ENCODE measurements around the gene IQCE. TPM values are rescaled to one million over a fixed set of nuclear protein-coding genes. Genes with fewer than 3 reads are reported as not detected.

The IQCE gene
- total RNA-seq, 1 donor from 2014 or later = 25.7 TPM

DNA sequence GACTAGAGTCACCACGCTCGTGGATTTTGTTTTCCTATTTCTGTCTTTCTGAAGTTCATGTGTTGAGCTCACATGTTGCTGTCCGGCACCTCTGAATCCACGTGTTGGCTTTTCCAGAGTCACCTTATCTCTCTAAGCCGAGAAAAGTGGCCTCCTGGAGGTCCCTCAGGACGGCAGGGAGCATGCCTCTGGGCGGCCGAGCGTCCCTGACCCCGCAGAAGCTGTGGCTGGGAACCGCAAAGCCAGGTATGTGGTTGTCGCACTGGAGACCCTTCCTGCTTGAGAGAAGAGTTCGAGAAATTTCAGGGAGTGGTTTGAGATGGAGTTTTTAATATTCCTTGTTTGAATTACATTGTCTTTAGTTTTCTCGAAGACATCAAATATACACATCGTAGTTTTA is 12.6 kb downstream of the IQCE start:
- Mint-ChIP-seq H3K27me3 (no peaks in the 10 kb centered on the region), H3K4me3 (no peak overlapping the region), H3K36me3 (peaks cover 9% of the 10 kb centered on the region), H3K4me1 (ENCODE audit: unreplicated experiment) (peaks cover 14% of the 10 kb centered on the region), H3K9me3 (no peaks in the 10 kb centered on the region), H3K27ac (no peak overlapping the region)
- no peak for DNase-seq (ENCODE audit: extremely low spot score, unreplicated experiment)
- TF ChIP-seq, protein P1, sequence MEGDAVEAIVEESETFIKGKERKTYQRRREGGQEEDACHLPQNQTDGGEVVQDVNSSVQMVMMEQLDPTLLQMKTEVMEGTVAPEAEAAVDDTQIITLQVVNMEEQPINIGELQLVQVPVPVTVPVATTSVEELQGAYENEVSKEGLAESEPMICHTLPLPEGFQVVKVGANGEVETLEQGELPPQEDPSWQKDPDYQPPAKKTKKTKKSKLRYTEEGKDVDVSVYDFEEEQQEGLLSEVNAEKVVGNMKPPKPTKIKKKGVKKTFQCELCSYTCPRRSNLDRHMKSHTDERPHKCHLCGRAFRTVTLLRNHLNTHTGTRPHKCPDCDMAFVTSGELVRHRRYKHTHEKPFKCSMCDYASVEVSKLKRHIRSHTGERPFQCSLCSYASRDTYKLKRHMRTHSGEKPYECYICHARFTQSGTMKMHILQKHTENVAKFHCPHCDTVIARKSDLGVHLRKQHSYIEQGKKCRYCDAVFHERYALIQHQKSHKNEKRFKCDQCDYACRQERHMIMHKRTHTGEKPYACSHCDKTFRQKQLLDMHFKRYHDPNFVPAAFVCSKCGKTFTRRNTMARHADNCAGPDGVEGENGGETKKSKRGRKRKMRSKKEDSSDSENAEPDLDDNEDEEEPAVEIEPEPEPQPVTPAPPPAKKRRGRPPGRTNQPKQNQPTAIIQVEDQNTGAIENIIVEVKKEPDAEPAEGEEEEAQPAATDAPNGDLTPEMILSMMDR (conservative IDR thresholded peaks at IDR 0.05) = no peak

DNA sequence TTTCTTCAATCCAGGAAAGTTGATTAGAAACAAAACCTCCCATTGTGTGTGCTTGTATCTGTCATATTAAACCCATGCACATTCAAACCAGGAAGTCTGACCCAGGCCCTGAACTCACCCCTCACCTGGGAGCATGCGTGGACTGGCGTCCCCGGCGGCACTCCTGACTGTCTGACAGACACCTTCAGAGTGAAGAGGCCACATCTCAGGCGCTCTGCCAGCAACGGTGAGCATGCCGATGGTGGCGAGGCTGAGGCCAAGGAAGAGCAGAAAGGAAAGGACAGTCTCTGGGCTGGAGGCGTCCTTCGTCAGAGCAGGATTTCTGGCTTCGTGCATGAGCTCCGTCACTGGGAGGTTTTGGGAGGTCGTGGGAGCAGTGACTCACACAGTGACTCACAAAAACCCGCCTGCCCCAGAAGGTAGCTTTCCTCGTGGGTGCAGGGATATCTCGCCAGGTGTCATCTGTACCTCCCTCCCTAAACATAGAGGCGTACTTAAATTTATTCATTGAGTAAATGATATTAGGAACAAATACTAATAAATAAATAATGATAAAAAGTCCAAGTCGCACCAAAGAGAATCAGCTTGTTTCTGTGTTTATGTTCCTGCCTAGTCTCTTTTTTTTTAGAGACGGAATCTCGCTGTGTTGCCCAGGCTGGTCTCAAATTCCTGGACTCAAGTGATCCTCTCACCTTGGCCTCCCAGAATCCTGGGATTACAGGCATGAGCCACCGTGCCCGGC is 13.5 kb downstream of the IQCE start:
- no peaks in the 10 kb centered on the region for H3K9me3 Mint-ChIP-seq
- H3K4me1 Mint-ChIP-seq (ENCODE audit: unreplicated experiment) = peaks cover 7% of the 10 kb centered on the region
- H3K36me3 Mint-ChIP-seq = peaks cover 9% of the 10 kb centered on the region
- DNase-seq (ENCODE audit: extremely low spot score, unreplicated experiment) = no peak
- TF ChIP-seq, protein P1 (conservative IDR thresholded peaks at IDR 0.05) = no peak
- no peaks in the 10 kb centered on the region for H3K27me3 Mint-ChIP-seq
- H3K27ac Mint-ChIP-seq = peak overlapping the region; percentile 77
- H3K4me3 Mint-ChIP-seq = peak overlapping the region; percentile 31

DNA sequence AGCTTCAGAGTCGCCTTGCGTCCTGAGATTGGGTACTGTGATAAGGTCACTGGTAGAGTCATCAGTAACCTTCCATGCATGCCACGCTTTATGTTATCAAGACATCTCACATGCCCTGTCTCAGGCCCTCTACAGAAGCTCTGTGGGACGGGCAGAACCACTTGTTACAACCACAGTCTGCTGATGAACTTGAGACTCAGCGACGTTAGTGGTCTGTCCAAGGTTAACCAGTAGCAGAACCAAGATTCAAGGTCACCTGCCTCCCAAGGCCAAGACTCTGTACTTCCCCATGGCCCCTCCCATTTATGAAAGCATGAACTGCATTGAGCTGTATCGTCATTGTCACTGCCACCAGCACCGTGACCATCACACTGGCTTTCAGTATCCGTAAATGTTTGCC is 15.0 kb downstream of the IQCE start:
- no peak for DNase-seq (ENCODE audit: extremely low spot score, unreplicated experiment)
- Mint-ChIP-seq H3K4me3 (no peak overlapping the region), H3K36me3 (peaks cover 9% of the 10 kb centered on the region), H3K9me3 (no peaks in the 10 kb centered on the region), H3K27ac (no peak overlapping the region), H3K4me1 (ENCODE audit: unreplicated experiment) (peaks cover 3% of the 10 kb centered on the region), H3K27me3 (no peaks in the 10 kb centered on the region)
- TF ChIP-seq, protein P1 (conservative IDR thresholded peaks at IDR 0.05) = no peak

DNA sequence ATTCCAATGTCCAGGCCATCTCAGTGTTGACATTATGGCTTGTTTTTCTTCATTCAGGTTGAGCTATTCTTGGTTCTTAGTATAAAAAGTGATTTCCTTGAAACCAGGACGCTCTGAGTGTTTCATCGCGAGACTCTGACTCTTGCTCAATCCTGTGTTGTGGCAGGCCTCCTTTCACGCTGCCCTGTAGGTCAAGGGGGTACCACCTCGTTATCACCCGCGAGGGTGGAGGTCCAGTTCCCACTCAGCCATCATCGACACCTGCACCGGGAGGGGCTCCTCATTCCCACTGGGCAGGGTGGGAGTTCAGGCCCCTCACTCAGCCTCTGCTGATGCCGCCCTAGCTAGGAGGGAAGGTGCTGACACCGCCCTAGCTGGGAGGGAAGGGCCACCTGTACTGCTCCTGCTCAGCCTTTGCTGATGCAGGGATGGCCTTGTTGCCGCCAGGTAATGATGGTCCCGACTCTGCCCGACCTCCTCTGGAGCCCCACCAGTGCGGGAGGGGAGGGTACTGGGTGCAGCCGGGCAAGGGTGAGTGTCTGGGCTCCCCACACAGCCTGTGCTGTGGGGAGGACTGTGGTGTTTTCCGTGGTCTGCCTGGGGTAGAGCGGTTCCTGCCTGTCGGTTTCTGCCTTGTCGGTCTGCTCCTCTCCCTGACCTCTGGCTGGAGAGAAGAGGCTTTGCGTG is 16.4 kb downstream of the IQCE start:
- Mint-ChIP-seq H3K9me3 (no peaks in the 10 kb centered on the region), H3K36me3 (peaks cover 9% of the 10 kb centered on the region), H3K4me3 (no peak overlapping the region), H3K27ac (no peak overlapping the region), H3K4me1 (ENCODE audit: unreplicated experiment) (peaks cover 3% of the 10 kb centered on the region), H3K27me3 (no peaks in the 10 kb centered on the region)
- TF ChIP-seq, protein P1 (conservative IDR thresholded peaks at IDR 0.05) = no peak
- no peak for DNase-seq (ENCODE audit: extremely low spot score, unreplicated experiment)

DNA sequence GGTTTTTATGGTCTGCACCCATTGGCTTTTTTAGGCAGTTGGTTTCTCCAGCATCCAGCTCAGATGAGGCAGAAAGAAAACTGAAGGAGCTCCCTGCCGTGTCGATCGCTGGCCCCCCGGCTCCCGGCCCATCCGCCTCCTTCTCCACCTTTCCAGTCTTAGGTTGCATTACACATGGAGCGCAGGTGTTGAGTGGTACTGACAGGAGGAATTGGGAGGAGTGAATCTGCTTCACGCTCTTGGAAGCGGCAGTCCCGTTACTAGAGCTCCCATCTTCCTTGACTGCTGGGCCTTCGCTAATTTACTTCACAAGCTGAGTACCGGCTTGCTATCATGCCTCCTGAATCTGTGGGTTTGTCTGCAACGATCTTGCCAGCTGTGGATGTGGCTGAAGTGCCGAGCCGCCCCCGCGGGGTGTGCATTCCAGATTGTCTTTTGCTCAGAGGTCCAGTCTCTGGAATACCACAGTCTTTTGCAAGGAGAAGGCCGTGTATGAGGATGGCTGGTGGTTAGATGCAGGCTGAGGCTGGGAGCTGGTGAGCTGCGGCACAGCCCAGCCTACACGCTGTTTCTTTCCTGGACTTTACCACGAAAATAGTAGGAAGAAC is 17.1 kb downstream of the IQCE start:
- Mint-ChIP-seq H3K27me3 (no peaks in the 10 kb centered on the region), H3K27ac (no peak overlapping the region)
- no peak for DNase-seq (ENCODE audit: extremely low spot score, unreplicated experiment)

More for the DNA sequence above, 17.1 kb downstream of the IQCE start:
- peaks cover 9% of the 10 kb centered on the region for H3K36me3 Mint-ChIP-seq
- TF ChIP-seq, protein P1 (conservative IDR thresholded peaks at IDR 0.05) = no peak
- no peak overlapping the region for H3K4me3 Mint-ChIP-seq
- peaks cover 3% of the 10 kb centered on the region for H3K4me1 Mint-ChIP-seq (ENCODE audit: unreplicated experiment)
- no peaks in the 10 kb centered on the region for H3K9me3 Mint-ChIP-seq
